ENCODE results near the gene IGF2.
"Not testable (repeated sequence)": the region's sequence is repeated elsewhere in the genome, so short reads cannot be mapped to it uniquely, and the experiment has no call there.

IGF2 gene

GRCh38 chr11:2182075-2182474 is 42.9 kb upstream of the IGF2 start:
- no peak overlapping the region for H3K27ac ChIP-seq
- no peak for TF ChIP-seq CTCF (IDR thresholded peaks at IDR 0.05)
- TF ChIP-seq ZFX (IDR thresholded peaks at IDR 0.05; ENCODE audit: borderline replicate concordance): no peak

GRCh38 chr11:2180789-2181370 is 41.7 kb upstream of the IGF2 start:
- no peak overlapping the region for H3K27ac ChIP-seq

GRCh38 chr11:2180347-2180746 is 41.2 kb upstream of the IGF2 start:
- TF ChIP-seq CTCF (IDR thresholded peaks at IDR 0.05): no peak
- no peak for TF ChIP-seq ZFX (IDR thresholded peaks at IDR 0.05; ENCODE audit: borderline replicate concordance)
- no peak overlapping the region for H3K27ac ChIP-seq

More at GRCh38 chr11:2180789-2181370, 41.7 kb upstream of the IGF2 start:
- TF ChIP-seq ZFX (IDR thresholded peaks at IDR 0.05; ENCODE audit: borderline replicate concordance) (no peak), CTCF (IDR thresholded peaks at IDR 0.05) (no peak)

- H3K27ac ChIP-seq: no peak overlapping the region
- TF ChIP-seq ZFX (IDR thresholded peaks at IDR 0.05; ENCODE audit: borderline replicate concordance) (no peak), CTCF (IDR thresholded peaks at IDR 0.05) (no peak)
Measured at GRCh38 chr11:2179516-2179915, 40.3 kb upstream of the IGF2 start.

GRCh38 chr11:2178906-2179494 is 39.8 kb upstream of the IGF2 start:
- TF ChIP-seq CTCF (IDR thresholded peaks at IDR 0.05) (no peak), ZFX (IDR thresholded peaks at IDR 0.05; ENCODE audit: borderline replicate concordance) (no peak)

GRCh38 chr11:2178055-2178773 is 39.0 kb upstream of the IGF2 start:
- H3K27ac ChIP-seq: not testable (repeated sequence)

More at GRCh38 chr11:2178906-2179494, 39.8 kb upstream of the IGF2 start:
- no peak overlapping the region for H3K27ac ChIP-seq

GRCh38 chr11:2177076-2177475 is 37.9 kb upstream of the IGF2 start:
- TF ChIP-seq ZFX (IDR thresholded peaks at IDR 0.05; ENCODE audit: borderline replicate concordance): no peak

GRCh38 chr11:2176389-2176900 is 37.3 kb upstream of the IGF2 start:
- TF ChIP-seq ZFX (IDR thresholded peaks at IDR 0.05; ENCODE audit: borderline replicate concordance): no peak
- TF ChIP-seq CTCF (IDR thresholded peaks at IDR 0.05): no peak
- no peak overlapping the region for H3K27ac ChIP-seq

More at GRCh38 chr11:2177076-2177475, 37.9 kb upstream of the IGF2 start:
- H3K27ac ChIP-seq: no peak overlapping the region

Data from 22Rv1 (cell line).